K562 (cell line): ENCODE data around the gene KCNN3. TPM values are rescaled to one million over a fixed set of nuclear protein-coding genes. Genes with fewer than 3 reads are reported as not detected.

Experiments used
- ATAC-seq: fragments of 200-7000 bp; cut with Tn5 transposase; 3 replicates; pipeline ENCODE4 v1.9.1; 2020; ENCODE audit warnings: moderate library complexity
- BruUV-seq: library from RNA; stranded (reverse); fragments of 400-500 nt; replicated peaks from 2 replicates; lab custom pipeline; 2021; lab: Mats Ljungman, UMichigan
- CTCF ChIA-PET: fragments of 300-600 bp; formaldehyde crosslinking; extraction: SDS; loops from one replicate; lab custom pipeline; 2021; ENCODE audit warnings: low intra/inter-chr PET ratio; lab: Yijun Ruan, JAX
- POLR2A ChIA-PET: fragments of 300-600, 350-650 bp; sonication (Branson Sonifier 250); formaldehyde crosslinking; extraction: SDS; loops from one replicate; lab custom pipeline; 2021; ENCODE audit warnings: antibody characterized with exemption, inconsistent platforms; lab: Yijun Ruan, JAX
- DNase-seq, 4 experiments: peaks; one replicate each; pipeline versions ENCODE4 v3.0.0 to v3.0.0-alpha.2; 2011 to 2018; ENCODE audit warnings: low spot score in 3 of 4, mixed read lengths in 3 of 4; ENCODE audit errors: extremely low read depth in 1 of 4
- FAIRE-seq: peaks from 2 replicates; lab custom pipeline; 2011; peaks lifted over from hg19 to GRCh38; lab: Jason Lieb, UNC
- H2AFZ ChIP-seq: 2 replicates; pipeline ENCODE4 v1.6.0; 2011; ENCODE audit warnings: low read depth, low read length, control low read depth, inconsistent platforms
- H3K27ac ChIP-seq: fragments of 200-600 bp; 3 replicates; pipeline ENCODE4 v1.8.0; 2011; ENCODE audit warnings: low read depth, mild to moderate bottlenecking, control low read depth, inconsistent platforms, low read length, moderate library complexity, mixed read lengths; ENCODE audit errors: extremely low read depth
- H3K27me3 ChIP-seq, 2 experiments: fragments of 300-600 bp in 1 of 2; 2 replicates in 1 of 2; 3 replicates in 1 of 2; pipeline versions ENCODE4 v1.6.0 to v1.8.0; 2011; ENCODE audit warnings: inconsistent platforms in 2 of 2, low read length in 2 of 2, mild to moderate bottlenecking in 1 of 2, mixed read lengths in 1 of 2, moderate library complexity in 1 of 2; ENCODE audit not compliant: control insufficient read depth in 2 of 2, insufficient read depth in 2 of 2
- H3K36me3 ChIP-seq: fragments of 300-600 bp; 3 replicates; pipeline ENCODE4 v1.8.0; 2011; ENCODE audit warnings: mild to moderate bottlenecking, low read length, inconsistent platforms; ENCODE audit not compliant: control insufficient read depth, insufficient read depth
- H3K4me1 ChIP-seq, 2 experiments: fragments of 200-600 bp in 1 of 2; replicated peaks in 1 of 2; 2 replicates in 1 of 2; 3 replicates in 1 of 2; pipeline versions ENCODE4 v1.5.1 to v1.8.0; 2011; ENCODE audit warnings: inconsistent platforms in 2 of 2, low read length in 2 of 2, mild to moderate bottlenecking in 1 of 2, mixed read lengths in 1 of 2, moderate library complexity in 1 of 2; ENCODE audit not compliant: control insufficient read depth in 2 of 2, insufficient read depth in 2 of 2
- H3K4me2 ChIP-seq: 2 replicates; pipeline ENCODE4 v1.6.1; 2011; ENCODE audit warnings: low read length, control low read depth, inconsistent platforms, mixed read lengths; ENCODE audit not compliant: insufficient read depth
- H3K4me3 ChIP-seq: fragments of 200-600 bp; sonication (generic), shearing (Covaris generic); 2 replicates; pipeline ENCODE4 v1.5.1; 2016; ENCODE audit warnings: control low read depth, inconsistent platforms
- H3K79me2 ChIP-seq: fragments of 200-600 bp; 3 replicates; pipeline ENCODE4 v1.8.0; 2011; ENCODE audit warnings: low read length, inconsistent platforms; ENCODE audit not compliant: control insufficient read depth, insufficient read depth
- H3K9ac ChIP-seq, 2 experiments: 2 replicates each; pipeline versions ENCODE4 v1.6.0 to v1.6.1; 2011; ENCODE audit warnings: low read depth in 2 of 2, low read length in 2 of 2, control low read depth in 1 of 2, inconsistent platforms in 1 of 2, mild to moderate bottlenecking in 1 of 2, mixed read lengths in 1 of 2; ENCODE audit not compliant: insufficient read depth in 1 of 2
- H3K9me1 ChIP-seq: one replicate; pipeline ENCODE4 v1.6.0; 2011; ENCODE audit warnings: inconsistent platforms, mild to moderate bottlenecking, low read length, moderate library complexity; ENCODE audit not compliant: control insufficient read depth, insufficient read depth
- H3K9me3 ChIP-seq: replicated peaks from 2 replicates; pipeline ENCODE4 v1.5.1; 2011; ENCODE audit warnings: low read depth, low read length, inconsistent platforms; ENCODE audit not compliant: control insufficient read depth, insufficient read depth
- H4K20me1 ChIP-seq: replicated peaks from 2 replicates; pipeline ENCODE4 v1.6.1; 2011; ENCODE audit warnings: low read length, inconsistent platforms, mixed read lengths; ENCODE audit not compliant: control insufficient read depth, insufficient read depth
- CEBPG ChIP-seq, 3 experiments: fragments of 200-800 bp in 1 of 3; sonication (Bioruptor generic) in 1 of 3; sonication (generic) in 1 of 3; formaldehyde crosslinking in 1 of 3; IDR thresholded peaks in 2 of 3; conservative IDR thresholded peaks in 1 of 3; 2 replicates each; pipeline versions ENCODE4 v1.6.1 to v1.8.0; 2016 to 2022; ENCODE audit warnings: missing compliant biosample characterization in 2 of 3, missing genetic modification characterization in 2 of 3, mild to moderate bottlenecking in 1 of 3, missing genetic modification reagents in 1 of 3
- EHMT2 ChIP-seq: fragments of 450-650 bp; IDR thresholded peaks from 2 replicates; pipeline ENCODE4 v1.6.1; 2018; ENCODE audit warnings: antibody characterized with exemption
- HMG20A ChIP-seq: fragments of 450-650 bp; formaldehyde crosslinking; conservative IDR thresholded peaks from 2 replicates; pipeline ENCODE4 v1.4.0; 2020; ENCODE audit warnings: mild to moderate bottlenecking, mixed read lengths
- OTX1 ChIP-seq: fragments of 450-650 bp; formaldehyde crosslinking; IDR thresholded peaks from 2 replicates; pipeline ENCODE4 v1.4.0; 2022; ENCODE audit warnings: mild to moderate bottlenecking
- PHF20 ChIP-seq: fragments of 450-650 bp; IDR thresholded peaks from 2 replicates; pipeline ENCODE4 v1.6.1; 2018; ENCODE audit not compliant: partially characterized antibody
- SNIP1 ChIP-seq: fragments of 450-650 bp; IDR thresholded peaks from 2 replicates; pipeline ENCODE4 v1.7.1; 2017; ENCODE audit warnings: low read depth, mild to moderate bottlenecking
- TSC22D4 ChIP-seq: fragments of 450-650 bp; IDR thresholded peaks from 2 replicates; pipeline ENCODE4 v1.6.1; 2016; ENCODE audit warnings: missing genetic modification characterization, missing biosample characterization, control low read depth
- XRCC4 ChIP-seq: IDR thresholded peaks from one replicate; pipeline ENCODE4 v1.6.1; 2011; ENCODE audit not compliant: insufficient read depth, insufficient read length; ENCODE audit errors: extremely low read depth
- ZNF146 ChIP-seq: IDR thresholded peaks from one replicate; pipeline ENCODE4 v1.6.1; 2018; ENCODE audit warnings: missing compliant biosample characterization; ENCODE audit not compliant: unreplicated experiment
- ZNF3 ChIP-seq: fragments of 250-450 bp; sonication (Bioruptor Pico); IDR thresholded peaks from 2 replicates; pipeline ENCODE4 v1.5.0; 2021; ENCODE audit warnings: mild to moderate bottlenecking, moderate library complexity
- ZZZ3 ChIP-seq: fragments of 450-650 bp; IDR thresholded peaks from 2 replicates; pipeline ENCODE4 v1.6.1; 2016; ENCODE audit warnings: antibody characterized with exemption, mild to moderate bottlenecking, moderate library complexity
- WGBS: fragments of 100-300 bp; shearing (Covaris generic); methylation state at CpG from one replicate; pipeline ENCODE4 v1.1.6; 2016; ENCODE audit warnings: low coverage, mixed read lengths; ENCODE audit not compliant: insufficient coverage; ENCODE audit errors: missing lambda C conversion rate; 5-methylcytosine and 5-hydroxymethylcytosine counted together
- in situ Hi-C: fragments of 300-500 bp; cut with MboI; formaldehyde crosslinking; loops from 4 replicates; pipeline ENCODE4 v1.15.0; 2018; ENCODE audit warnings: inconsistent platforms, mixed read lengths
- intact Hi-C: fragments of 100-400 bp; cut with micrococcal nuclease; formaldehyde crosslinking; loops from 2 replicates; pipeline ENCODE4 v1.14.2; 2022
- polyA plus RNA-seq, 8 experiments: library from polyadenylated mRNA; depleted of rRNA in 4 of 8; stranded (reverse) in 5 of 8; unstranded in 3 of 8; fragments of >200 nt; fragmentation: Nextera tagmentation in 2 of 8; fragmentation: Illumina TruSeq in 1 of 8; extraction: Ambion mirVana in 2 of 8; extraction: Trizol in 1 of 8; gene quantifications; 2 replicates each; pipeline versions ENCODE4 v1.2.1 to v1.2.3, GENCODE V29; 2011 to 2014; ENCODE audit warnings: inconsistent platforms in 1 of 8, missing spikeins in 1 of 8
- total RNA-seq, 7 experiments: library from RNA; depleted of rRNA in 6 of 7; stranded (reverse); fragments of >200 nt in 6 of 7; fragmentation: Illumina TruSeq in 2 of 7; extraction: Trizol in 2 of 7; gene quantifications; 2 replicates each; pipeline versions ENCODE4 v1.2.1 to v1.2.3, GENCODE V29; 2011 to 2021; ENCODE audit warnings: low replicate concordance in 1 of 7
- TF ChIP-seq, protein P1 (sequence below): fragments of 450-650 bp; formaldehyde crosslinking; IDR thresholded peaks from 2 replicates; pipeline ENCODE4 v1.4.0; 2020; ENCODE audit warnings: mild to moderate bottlenecking, moderate library complexity
- TF ChIP-seq, protein P2 (sequence below): fragments of 450-650 bp; formaldehyde crosslinking; conservative IDR thresholded peaks from 2 replicates; pipeline ENCODE4 v1.4.0; 2022; ENCODE audit warnings: mild to moderate bottlenecking, missing genetic modification characterization

KCNN3 gene
- total and polyA plus RNA-seq, 9 of the 15 experiments (the other 6 are each of a cell fraction or from before 2014, with no cell fraction given): 0.02 to 0.03 TPM; not detected in 7

DNA sequence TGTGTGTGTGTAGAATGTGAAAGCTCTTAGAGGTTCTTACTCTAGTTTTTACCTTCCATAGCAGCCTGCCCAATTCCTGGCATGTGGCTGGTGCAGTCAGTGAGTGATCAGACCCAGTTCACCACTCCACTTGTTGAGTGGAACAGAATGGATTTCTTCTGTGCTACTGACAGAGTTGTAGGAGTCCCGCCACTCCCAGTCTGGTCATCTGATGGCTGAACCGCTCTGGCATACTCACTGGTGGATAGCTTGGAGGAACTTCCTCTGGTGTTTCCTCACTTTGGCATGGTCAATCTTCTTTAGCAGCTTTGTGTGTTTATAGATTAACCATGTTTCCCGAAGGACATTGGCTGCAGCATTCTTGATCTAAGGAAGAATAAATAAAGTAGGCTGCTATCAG lies 155.4 kb downstream of the KCNN3 start:
- DNase-seq (peak in 1 of 4 experiments; percentile 16), FAIRE-seq (no peak), ATAC-seq (peak; percentile 73)
- no peaks in the 10 kb centered on the region for H3K36me3 ChIP-seq
- in situ Hi-C loops: no loop called here
- H3K27me3 ChIP-seq: peaks cover 23 to 47% of the 10 kb centered on the region in 2 experiments; a peak in 4 of 5 replicates
- H3K4me2 ChIP-seq: no peak overlapping the region
- H2AFZ ChIP-seq: no peak overlapping the region
- H3K4me1 ChIP-seq: peaks cover 0 to 3% of the 10 kb centered on the region in 2 experiments; a peak in 1 of 5 replicates
- H3K9ac ChIP-seq: no peak overlapping the region
- no peaks in the 10 kb centered on the region for H3K79me2 ChIP-seq
- WGBS: 3% methylated on average over 3 of the region's 3 CpGs
- POLR2A ChIA-PET: interaction anchor here (0.7 to 1.0 kb wide), 2 partner anchors 9 to 776 kb away, joined by 3 to 4 read pairs; no protein-coding TSS in a partner anchor
- 0 out of 2 replicates have a peak, but pooled peaks cover under 1% of the 10 kb centered on the region for H4K20me1 ChIP-seq
- BruUV-seq: no TSS peak
- H3K27ac ChIP-seq: no peak overlapping the region
- no peaks in the 10 kb centered on the region for H3K9me3 ChIP-seq
- intact Hi-C loops: no loop called here
- CTCF ChIA-PET: no interaction called here
- TF ChIP-seq XRCC4 (no peak), SNIP1 (no peak), ZZZ3 (no peak), ZNF3 (CRISPR knock-in tag) (no peak), HMG20A (no peak), EHMT2 (no peak)
- H3K4me3 ChIP-seq: no peak overlapping the region
- peaks cover 3% of the 10 kb centered on the region for H3K9me1 ChIP-seq

DNA sequence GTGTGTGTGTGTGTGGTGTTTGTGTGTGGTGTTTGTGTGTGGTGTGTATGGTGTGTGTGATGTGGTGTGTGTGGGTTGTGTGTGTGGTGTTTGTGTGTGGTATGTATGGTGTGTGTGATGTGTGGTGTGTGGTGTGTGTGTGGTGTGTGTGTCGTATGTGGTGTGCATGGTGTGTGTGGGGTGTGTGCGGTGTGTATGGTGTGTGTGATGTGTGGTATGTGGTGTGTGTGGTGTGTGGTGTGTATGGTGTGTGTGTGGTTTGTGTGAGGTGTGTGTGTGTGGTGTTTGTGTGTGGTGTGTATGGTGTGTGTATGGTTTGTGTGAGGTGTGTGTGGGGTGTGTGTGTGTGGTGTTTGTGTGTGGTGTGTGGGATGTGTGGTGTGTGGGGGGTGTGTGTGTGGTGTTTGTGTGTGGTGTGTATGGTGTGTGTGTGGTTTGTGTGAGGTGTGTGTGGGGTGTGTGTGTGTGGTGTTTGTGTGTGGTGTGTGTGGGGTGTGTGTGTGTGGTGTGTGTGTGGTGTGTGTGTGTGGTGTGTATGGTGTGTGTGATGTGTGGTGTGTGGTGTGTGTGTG lies 155.9 kb downstream of the KCNN3 start:
- Histone ChIP-seq H3K4me1 (peaks cover 0 to 3% of the 10 kb centered on the region in 2 experiments; a peak in 1 of 5 replicates), H3K27me3 (peaks cover 21 to 47% of the 10 kb centered on the region in 2 experiments; a peak in 4 of 5 replicates), H3K27ac (no peak overlapping the region), H3K9ac (no peak overlapping the region), H3K4me2 (no peak overlapping the region), H3K36me3 (no peaks in the 10 kb centered on the region), H2AFZ (no peak overlapping the region), H4K20me1 (no peaks in the 10 kb centered on the region), H3K79me2 (no peaks in the 10 kb centered on the region), H3K4me3 (no peak overlapping the region), H3K9me1 (peaks cover 3% of the 10 kb centered on the region), H3K9me3 (no peaks in the 10 kb centered on the region)
- intact Hi-C loops: no loop called here
- BruUV-seq: no TSS peak
- ATAC-seq (no peak), FAIRE-seq (peak; percentile 99), DNase-seq (no peak)
- WGBS: 27% methylated on average over 1 of the region's 2 CpGs
- in situ Hi-C loops: no loop called here
- CTCF ChIA-PET: no interaction called here
- POLR2A ChIA-PET: interaction anchor here (1.0 kb wide), 1 partner anchor 9 kb away, joined by 4 read pairs; no protein-coding TSS in a partner anchor
- TF ChIP-seq, protein P1, sequence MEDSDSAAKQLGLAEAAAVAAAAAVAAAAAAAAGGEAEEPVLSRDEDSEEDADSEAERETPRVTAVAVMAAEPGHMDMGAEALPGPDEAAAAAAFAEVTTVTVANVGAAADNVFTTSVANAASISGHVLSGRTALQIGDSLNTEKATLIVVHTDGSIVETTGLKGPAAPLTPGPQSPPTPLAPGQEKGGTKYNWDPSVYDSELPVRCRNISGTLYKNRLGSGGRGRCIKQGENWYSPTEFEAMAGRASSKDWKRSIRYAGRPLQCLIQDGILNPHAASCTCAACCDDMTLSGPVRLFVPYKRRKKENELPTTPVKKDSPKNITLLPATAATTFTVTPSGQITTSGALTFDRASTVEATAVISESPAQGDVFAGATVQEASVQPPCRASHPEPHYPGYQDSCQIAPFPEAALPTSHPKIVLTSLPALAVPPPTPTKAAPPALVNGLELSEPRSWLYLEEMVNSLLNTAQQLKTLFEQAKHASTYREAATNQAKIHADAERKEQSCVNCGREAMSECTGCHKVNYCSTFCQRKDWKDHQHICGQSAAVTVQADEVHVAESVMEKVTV (CRISPR knock-in tag): no peak
- TF ChIP-seq CEBPG (CRISPR knock-in tag; IDR thresholded peaks at IDR 0.05) (peak; percentile 26; the same call in 1 of the 2 replicates), CEBPG (tag; conservative IDR thresholded peaks at IDR 0.05 in 1 of 2, IDR thresholded peaks at IDR 0.05 in 1 of 2) (no peak), OTX1 (CRISPR knock-in tag) (peak; percentile 32; the same call in 1 of the 2 replicates), ZNF146 (CRISPR knock-in tag) (no peak), TSC22D4 (tag) (0 out of 2 replicates have a peak, but pooled peaks have one; percentile 23), PHF20 (peak; percentile 70)
- TF ChIP-seq, protein P2, sequence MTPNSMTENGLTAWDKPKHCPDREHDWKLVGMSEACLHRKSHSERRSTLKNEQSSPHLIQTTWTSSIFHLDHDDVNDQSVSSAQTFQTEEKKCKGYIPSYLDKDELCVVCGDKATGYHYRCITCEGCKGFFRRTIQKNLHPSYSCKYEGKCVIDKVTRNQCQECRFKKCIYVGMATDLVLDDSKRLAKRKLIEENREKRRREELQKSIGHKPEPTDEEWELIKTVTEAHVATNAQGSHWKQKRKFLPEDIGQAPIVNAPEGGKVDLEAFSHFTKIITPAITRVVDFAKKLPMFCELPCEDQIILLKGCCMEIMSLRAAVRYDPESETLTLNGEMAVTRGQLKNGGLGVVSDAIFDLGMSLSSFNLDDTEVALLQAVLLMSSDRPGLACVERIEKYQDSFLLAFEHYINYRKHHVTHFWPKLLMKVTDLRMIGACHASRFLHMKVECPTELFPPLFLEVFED (CRISPR knock-in tag): peak; percentile 31; the same call in 1 of the 2 replicates
